ENCODE measurements around the gene RIPK1.

DNA sequence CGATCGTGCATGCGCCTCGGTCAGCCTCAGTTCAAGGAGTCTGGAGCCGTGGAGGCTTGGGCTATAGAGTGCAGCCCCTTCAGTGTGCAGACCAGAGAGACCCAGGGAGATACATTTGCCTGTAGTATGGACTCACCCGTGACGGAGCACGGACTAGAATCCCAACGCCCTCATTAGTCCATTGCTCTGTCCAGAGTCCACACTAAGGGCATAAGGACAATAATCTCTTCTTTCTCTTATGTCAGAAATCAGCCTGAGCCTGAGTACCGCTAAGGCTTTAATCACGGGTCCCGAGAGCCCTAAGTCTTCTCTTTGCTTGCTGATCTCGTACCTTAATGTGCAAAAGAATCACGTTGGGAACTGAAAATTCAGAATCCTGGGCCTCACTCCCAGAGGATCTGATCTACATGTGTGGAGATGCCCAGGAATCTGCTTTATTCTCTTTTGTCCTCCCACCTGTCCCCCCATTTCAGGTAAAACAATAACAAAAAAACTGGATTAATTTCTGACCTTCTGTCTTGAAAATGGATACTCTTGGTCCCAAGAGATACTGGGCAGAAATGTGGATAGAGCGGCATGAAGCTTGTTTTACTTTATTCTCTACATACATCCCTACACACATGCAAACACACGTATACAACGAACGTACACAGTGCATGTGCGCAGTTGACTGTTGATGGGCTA is 50.9 kb downstream of the RIPK1 start:
- TF ChIP-seq, protein P1, sequence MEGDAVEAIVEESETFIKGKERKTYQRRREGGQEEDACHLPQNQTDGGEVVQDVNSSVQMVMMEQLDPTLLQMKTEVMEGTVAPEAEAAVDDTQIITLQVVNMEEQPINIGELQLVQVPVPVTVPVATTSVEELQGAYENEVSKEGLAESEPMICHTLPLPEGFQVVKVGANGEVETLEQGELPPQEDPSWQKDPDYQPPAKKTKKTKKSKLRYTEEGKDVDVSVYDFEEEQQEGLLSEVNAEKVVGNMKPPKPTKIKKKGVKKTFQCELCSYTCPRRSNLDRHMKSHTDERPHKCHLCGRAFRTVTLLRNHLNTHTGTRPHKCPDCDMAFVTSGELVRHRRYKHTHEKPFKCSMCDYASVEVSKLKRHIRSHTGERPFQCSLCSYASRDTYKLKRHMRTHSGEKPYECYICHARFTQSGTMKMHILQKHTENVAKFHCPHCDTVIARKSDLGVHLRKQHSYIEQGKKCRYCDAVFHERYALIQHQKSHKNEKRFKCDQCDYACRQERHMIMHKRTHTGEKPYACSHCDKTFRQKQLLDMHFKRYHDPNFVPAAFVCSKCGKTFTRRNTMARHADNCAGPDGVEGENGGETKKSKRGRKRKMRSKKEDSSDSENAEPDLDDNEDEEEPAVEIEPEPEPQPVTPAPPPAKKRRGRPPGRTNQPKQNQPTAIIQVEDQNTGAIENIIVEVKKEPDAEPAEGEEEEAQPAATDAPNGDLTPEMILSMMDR (IDR thresholded peaks at IDR 0.05 in 4 of 5, conservative IDR thresholded peaks at IDR 0.05 in 1 of 5): no peak
- no peak for TF ChIP-seq POLR2A (IDR thresholded peaks at IDR 0.05)

Data from gastrocnemius medialis (tissue), 4 donors.